Ammon's horn (tissue), 1 donor: ENCODE results near the gene PRSS56.
A peak's percentile ranks its signal among the peaks of the same experiment; 100 is the strongest.
"Not testable (repeated sequence)": the region's sequence is repeated elsewhere in the genome, so short reads cannot be mapped to it uniquely, and the experiment has no call there.

Source experiments
- DNase-seq: peaks from one replicate; pipeline ENCODE4 v3.0.0-alpha.2; 2016; ENCODE audit warnings: low spot score

The PRSS56 gene

GRCh38 chr2:232541961-232542714 lies 21.9 kb downstream of the PRSS56 start:
- DNase-seq = no peak

DNA sequence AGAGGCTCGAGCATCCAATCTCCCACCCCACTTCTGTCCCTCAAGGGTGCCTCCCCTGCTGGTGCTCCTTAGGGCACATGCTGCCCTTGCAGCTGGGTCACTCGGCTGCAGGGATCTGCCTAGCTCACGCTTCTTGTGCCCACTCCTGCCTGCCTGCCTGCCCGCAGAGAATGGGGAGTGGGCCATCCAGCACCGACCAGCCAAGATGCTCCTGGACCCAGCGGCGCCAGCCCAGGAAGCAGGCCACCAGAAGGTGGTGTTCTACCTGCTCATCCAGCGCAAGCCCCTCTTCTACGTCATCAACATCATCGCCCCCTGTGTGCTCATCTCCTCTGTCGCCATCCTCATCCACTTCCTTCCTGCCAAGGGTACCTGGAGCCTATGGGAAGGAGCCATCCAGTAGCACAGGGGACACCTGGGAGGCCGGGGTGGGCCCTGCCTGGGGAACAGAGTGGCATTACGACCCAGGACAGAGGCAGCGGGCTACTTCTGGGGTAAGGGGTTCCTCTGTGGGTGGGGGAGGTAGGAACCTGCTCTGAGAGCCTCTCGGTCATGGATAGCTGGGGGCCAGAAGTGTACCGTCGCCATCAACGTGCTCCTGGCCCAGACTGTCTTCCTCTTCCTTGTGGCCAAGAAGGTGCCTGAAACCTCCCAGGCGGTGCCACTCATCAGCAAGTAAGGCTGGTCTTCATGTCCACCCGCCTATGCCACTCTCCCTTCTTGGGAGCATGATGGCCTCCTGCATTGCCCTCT lies 22.7 kb downstream of the PRSS56 start:
- no peak for DNase-seq

DNA sequence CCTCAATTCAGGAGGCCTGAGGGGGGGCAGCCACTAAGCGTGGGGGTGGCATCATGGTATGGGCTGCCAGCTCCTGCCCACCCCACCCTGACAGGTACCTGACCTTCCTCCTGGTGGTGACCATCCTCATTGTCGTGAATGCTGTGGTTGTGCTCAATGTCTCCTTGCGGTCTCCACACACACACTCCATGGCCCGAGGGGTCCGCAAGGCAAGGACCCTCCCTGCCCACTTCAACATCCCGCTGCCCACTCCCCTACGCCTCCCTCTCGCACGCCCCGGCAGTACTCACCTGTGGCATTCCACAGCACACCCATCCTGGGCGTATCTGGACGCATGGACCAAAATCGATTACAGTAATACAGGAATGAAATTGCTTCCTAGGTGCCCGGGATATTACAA lies 23.3 kb downstream of the PRSS56 start:
- DNase-seq = no peak

- no peak for DNase-seq
These were observed 23.9 kb downstream of the PRSS56 start for GRCh38 chr2:232543928-232544631.

DNA sequence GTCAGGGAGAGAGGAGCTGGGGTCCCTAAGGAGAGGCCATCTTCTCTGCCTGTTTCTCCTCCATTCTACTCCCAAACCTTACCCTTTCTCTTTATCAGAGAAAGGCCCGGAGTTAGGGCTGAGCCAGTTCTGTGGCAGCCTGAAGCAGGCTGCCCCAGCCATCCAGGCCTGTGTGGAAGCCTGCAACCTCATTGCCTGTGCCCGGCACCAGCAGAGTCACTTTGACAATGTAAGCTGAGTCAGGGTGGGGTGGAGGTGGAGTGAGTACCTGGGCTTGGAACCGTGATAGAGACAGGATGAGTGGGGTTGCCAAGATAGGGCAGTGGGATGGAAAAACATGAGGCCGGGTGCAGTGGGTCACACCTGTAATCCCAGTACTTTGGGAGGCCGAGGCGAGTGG lies 24.5 kb downstream of the PRSS56 start:
- no peak for DNase-seq

GRCh38 chr2:232545511-232546375 lies 25.6 kb downstream of the PRSS56 start:
- no peak for DNase-seq

GRCh38 chr2:232547991-232548390 lies 27.8 kb downstream of the PRSS56 start:
- DNase-seq = no peak

DNA sequence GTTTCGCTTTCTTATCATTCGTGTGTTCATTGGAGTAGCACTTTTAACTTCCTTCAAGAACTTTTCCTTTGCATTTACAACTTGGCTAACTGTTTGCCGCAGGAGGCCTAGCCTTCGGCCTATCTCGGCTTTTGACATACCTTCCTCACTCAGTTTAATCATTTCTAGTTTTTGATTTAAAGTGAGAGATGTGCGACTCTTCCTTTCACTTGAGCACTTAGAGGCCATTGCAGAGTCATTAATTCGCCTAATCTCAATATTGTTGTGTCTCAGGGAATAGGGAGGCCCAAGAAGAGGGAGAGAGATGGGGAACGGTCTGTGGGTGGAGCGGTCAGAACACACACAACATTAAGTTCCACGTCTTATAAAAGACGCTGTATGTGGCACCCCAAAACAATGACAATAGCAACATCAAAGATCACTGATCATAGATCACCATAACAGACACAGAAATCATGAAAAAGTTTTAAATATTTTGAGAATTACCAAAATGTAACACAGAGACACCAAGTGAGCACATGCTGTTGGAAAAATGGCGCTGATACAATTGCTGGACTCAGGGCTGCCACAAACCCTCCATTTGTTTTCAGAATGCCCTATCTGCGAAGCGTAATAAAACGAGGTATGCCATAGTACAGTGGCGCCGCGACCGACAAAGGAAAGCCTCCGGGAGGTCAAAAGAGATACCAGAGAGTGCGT lies 29.6 kb downstream of the PRSS56 start:
- no peak for DNase-seq

DNA sequence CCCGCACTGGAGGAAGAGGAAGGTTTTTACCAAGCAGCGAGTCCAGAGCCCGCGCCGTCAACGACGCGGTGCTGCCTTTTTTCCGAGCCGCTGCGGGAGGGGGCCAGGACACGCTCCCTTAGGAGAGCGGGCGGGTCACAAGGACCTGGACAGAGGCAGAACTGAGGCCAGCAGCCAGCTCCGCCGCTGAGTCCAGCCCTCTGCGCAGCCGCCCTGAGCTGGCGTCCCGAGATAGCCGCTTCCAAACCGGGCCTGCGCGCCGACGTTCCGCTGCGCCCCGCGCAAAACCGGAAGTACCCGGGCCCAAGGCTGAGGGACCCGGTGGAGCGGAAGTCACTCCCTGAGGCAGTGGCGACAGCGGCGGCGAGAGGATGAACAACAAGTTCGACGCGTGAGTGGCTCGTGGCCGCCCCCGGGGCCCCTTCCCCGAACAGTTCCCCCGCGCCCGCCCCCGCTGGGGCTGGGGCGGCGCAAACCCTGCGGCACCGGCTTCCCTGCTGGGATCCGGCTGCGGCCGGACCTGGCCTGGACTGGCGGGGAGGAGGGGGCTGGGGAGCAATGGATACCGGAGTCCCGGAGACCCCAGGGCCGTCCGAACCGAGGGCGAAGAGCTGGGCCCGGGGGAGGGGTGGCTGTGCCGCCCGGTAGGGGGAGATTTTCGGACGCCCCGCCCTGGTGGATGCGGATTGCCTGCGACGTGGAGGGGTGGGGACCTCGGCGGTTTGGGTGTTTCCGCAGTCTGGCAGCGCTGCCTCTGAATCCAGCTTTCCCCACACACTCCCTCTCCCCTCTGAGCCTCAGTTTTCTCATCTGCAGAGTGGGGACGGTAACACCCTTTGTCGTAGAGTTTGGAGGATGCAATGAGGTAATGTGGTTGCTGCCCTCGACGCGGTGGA lies 30.4 kb downstream of the PRSS56 start, which contains the start of the genes EIF4E2 and TIGD1:
EIF4E2 (plus strand) TSS at position 336 of the 896 bp plus-strand sequence; CDS start at position 372, 36 bp downstream.
TIGD1 (minus strand) TSS at position 204 of the 896 bp plus-strand sequence. CDS start 675 bp downstream, outside the sequence.
- DNase-seq = peak; percentile 95

GRCh38 chr2:232551250-232551638 lies 31.1 kb downstream of the PRSS56 start:
- no peak for DNase-seq

- no peak for DNase-seq
These were observed 31.6 kb downstream of the PRSS56 start for GRCh38 chr2:232551776-232552175.

DNA sequence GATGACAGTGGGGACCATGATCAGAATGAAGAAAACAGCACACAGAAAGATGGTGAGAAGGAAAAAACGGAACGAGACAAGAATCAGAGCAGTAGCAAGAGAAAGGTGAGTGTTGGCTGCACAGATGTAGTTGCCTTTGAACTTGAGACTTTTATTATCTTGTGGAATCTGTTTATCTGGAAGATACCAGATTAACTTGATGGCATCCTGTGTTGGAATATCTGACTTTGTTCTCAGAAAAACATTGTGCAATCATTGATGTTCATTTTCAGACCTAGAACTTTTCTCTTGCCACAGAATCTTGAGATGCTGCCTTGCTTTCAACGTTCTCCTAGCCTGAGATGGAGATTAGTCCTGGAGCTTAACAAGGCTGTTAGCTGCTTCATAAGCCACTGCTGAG lies 36.2 kb downstream of the PRSS56 start:
- no peak for DNase-seq

DNA sequence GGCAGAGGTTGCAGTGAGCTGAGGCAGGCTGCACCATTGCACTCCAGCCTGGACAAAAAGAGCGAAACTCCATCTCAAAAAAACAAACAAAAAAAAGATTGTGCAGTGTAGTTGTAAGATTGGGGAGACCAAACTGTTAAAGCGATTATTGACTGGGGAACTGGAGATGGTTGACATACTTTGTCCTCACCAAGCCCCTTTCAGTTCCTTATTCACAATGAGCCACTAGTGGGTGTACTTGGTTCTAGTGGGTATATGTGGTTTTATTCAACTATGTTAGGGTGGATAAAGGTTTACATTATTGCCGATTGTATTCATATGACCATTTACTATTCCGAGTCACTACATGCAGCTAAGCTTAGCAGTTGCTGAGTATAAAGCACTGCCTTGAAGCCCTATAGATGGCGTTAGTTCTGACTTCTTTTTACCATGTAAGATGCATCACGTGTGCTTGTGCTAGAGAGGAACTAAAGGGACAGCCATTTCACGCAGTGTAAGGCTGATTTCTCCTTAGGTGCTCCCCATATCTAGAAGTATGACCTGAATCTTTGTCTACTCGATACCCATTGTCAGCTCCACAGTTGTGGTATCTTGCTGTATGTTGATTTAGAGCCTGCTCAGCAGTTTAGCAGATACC lies 42.4 kb downstream of the PRSS56 start:
- no peak for DNase-seq

DNA sequence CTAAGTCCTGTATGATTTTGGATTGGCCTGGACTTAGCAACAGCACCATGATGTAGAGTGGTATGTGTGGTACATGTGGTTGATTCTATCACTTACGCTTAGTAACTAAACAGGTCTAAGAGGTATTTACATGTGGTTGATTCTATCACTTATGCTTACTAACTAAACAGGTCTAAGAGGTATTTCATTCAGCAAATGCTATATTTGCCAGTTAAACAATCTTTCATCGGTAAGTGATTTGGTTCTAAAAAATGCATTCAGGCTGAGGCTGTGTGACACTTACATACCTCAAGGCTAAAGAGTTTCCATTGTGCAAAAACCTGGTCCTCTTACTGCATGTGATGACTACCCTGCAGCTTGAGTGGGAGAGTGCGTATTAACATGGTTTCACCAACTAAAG lies 43.4 kb downstream of the PRSS56 start:
- DNase-seq = no peak

DNA sequence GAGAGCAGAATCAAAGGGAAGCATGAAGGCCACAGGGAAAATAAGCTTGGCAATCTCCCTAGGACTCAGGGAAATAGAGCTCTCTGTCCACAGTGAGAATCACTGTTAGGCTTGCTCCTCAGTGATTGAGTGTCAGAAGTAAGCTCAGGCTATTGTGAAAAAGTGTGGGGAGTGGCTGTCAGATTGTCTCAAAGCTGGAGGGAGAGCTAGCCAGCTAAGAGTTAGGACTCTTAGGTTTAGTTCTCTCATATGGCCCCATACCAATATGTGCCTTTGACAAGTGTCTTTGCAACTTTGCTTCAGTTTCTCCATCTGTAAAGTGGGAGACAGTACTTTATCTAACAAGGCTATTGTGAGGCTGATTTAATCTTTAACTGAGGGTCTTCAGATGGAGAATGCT lies 47.5 kb downstream of the PRSS56 start:
- DNase-seq = no peak

- no peak for DNase-seq
These were observed 48.0 kb downstream of the PRSS56 start for GRCh38 chr2:232568161-232568560.

GRCh38 chr2:232569541-232569940 lies 49.4 kb downstream of the PRSS56 start:
- DNase-seq = no peak

DNA sequence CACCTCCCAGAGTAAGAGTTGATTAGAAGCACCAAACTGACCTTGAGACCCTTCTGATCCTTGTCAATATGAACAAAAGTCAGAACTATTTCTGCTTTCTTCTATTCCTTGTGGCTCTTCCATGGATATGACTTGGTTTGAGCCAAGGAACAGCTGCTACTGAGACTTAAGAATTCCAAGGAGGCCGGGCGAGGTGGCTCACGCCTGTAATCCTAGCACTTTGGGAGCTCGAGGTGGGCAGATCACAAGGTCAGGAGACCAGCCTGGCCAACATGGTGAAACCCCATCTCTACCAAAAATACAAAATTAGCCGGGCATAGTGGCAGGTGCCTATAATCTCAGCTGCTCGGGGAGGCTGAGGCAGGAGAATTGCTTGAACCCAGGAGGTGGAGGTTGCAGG lies 50.3 kb downstream of the PRSS56 start:
- DNase-seq = not testable (repeated sequence)

- no peak for DNase-seq
These were observed 50.9 kb downstream of the PRSS56 start for GRCh38 chr2:232571026-232571474.
